LNCaP clone FGC (cell line): Measurements from ENCODE around the gene KRTAP5-8.
"Not testable (repeated sequence)": the region's sequence is repeated elsewhere in the genome, so short reads cannot be mapped to it uniquely, and the experiment has no call there.

Source experiments
- DNase-seq: peaks from one replicate; pipeline ENCODE4 v3.0.0-alpha.2; 2011; ENCODE audit warnings: low read depth
- H3K4me3 ChIP-seq: 2 replicates; pipeline ENCODE4 v1.5.1; 2011; ENCODE audit warnings: mild to moderate bottlenecking, low read depth, low read length, control low read depth
- CTCF ChIP-seq: IDR thresholded peaks from 2 replicates; pipeline ENCODE4 v1.5.1; 2012; ENCODE audit warnings: mild to moderate bottlenecking; ENCODE audit not compliant: control insufficient read depth, insufficient read depth; ENCODE audit errors: extremely low read depth

Gene KRTAP5-8

GRCh38 chr11:71557257-71557656 is 19.4 kb downstream of the KRTAP5-8 start:
- no peak overlapping the region for H3K4me3 ChIP-seq
- TF ChIP-seq CTCF: no peak
- no peak for DNase-seq

- no peak for DNase-seq
- TF ChIP-seq CTCF: no peak
- no peak overlapping the region for H3K4me3 ChIP-seq
Measured at GRCh38 chr11:71558996-71559395, 21.2 kb downstream of the KRTAP5-8 start.

GRCh38 chr11:71562120-71562519 is 24.3 kb downstream of the KRTAP5-8 start:
- TF ChIP-seq CTCF: no peak
- DNase-seq: no peak
- no peak overlapping the region for H3K4me3 ChIP-seq

- DNase-seq: no peak
- TF ChIP-seq CTCF: peak; percentile 50
- no peak overlapping the region for H3K4me3 ChIP-seq
Measured at GRCh38 chr11:71563406-71563805, 25.6 kb downstream of the KRTAP5-8 start.

- no peak overlapping the region for H3K4me3 ChIP-seq
- TF ChIP-seq CTCF: no peak
- no peak for DNase-seq
Measured at GRCh38 chr11:71564430-71564829, 26.6 kb downstream of the KRTAP5-8 start.

- TF ChIP-seq CTCF: no peak
- no peak for DNase-seq
Measured at GRCh38 chr11:71565263-71565662, 27.4 kb downstream of the KRTAP5-8 start, which contains the start of gene KRTAP5-10. KRTAP5-10 (plus strand) TSS chr11:71565563; CDS start chr11:71565588, 25 bp downstream.

GRCh38 chr11:71566081-71566620 is 28.3 kb downstream of the KRTAP5-8 start:
- no peak overlapping the region for H3K4me3 ChIP-seq
- DNase-seq: no peak
- no peak for TF ChIP-seq CTCF

More at GRCh38 chr11:71565263-71565662, 27.4 kb downstream of the KRTAP5-8 start, which contains the start of gene KRTAP5-10:
- H3K4me3 ChIP-seq: no peak within 1 kb of the TSS

GRCh38 chr11:71566626-71567599 is 29.1 kb downstream of the KRTAP5-8 start:
- not testable (repeated sequence) for H3K4me3 ChIP-seq, DNase-seq

- DNase-seq, H3K4me3 ChIP-seq: not testable (repeated sequence)
Measured at GRCh38 chr11:71567633-71568032, 29.8 kb downstream of the KRTAP5-8 start.
